Fibroblast of lung (primary cell): Measurements from ENCODE around the gene FHL3.

Source experiments
- CTCF ChIP-seq, 2 donors: IDR thresholded peaks in 1 of 2; conservative IDR thresholded peaks in 1 of 2; 1 replicate in 1 of 2; 2 replicates in 1 of 2; pipeline ENCODE4 v1.5.1; 2011 to 2012; ENCODE audit warnings: low read length in 2 of 2, control low read depth in 1 of 2, inconsistent platforms in 1 of 2, low read depth in 1 of 2, mild to moderate bottlenecking in 1 of 2
- EZH2 ChIP-seq: IDR thresholded peaks from 2 replicates; pipeline ENCODE4 v1.5.1; 2012; ENCODE audit warnings: low read length, control low read depth, mild to moderate bottlenecking; ENCODE audit errors: missing control alignments

GRCh38 chr1:38000529-38001455 is 4.5 kb downstream of the FHL3 start:
- TF ChIP-seq CTCF (conservative IDR thresholded peaks at IDR 0.05 in 1 of 2, IDR thresholded peaks at IDR 0.05 in 1 of 2; ENCODE audit: low read depth in 1 of 2, low read length in 2 of 2): no peak
- TF ChIP-seq EZH2: no peak
